Suprapubic skin (tissue), 4 donors: ENCODE data around the gene TNNI3. TPM values are rescaled to one million over a fixed set of nuclear protein-coding genes. Genes with fewer than 3 reads are reported as not detected.
A peak's percentile ranks its signal among the peaks of the same experiment; 100 is the strongest.

ENCODE experiments used
- DNase-seq, 2 donors: peaks; one replicate each; pipeline ENCODE4 v3.0.0-alpha.2; 2019; ENCODE audit warnings: low spot score in 2 of 2
- H3K27ac ChIP-seq: fragments of 200-600 bp; sonication (generic); one replicate; pipeline ENCODE4 v1.5.1; 2019
- H3K27me3 ChIP-seq: fragments of 200-600 bp; sonication (generic); one replicate; pipeline ENCODE4 v1.5.1; 2019
- H3K36me3 ChIP-seq: fragments of 200-600 bp; sonication (generic); one replicate; pipeline ENCODE4 v1.5.1; 2019
- H3K4me1 ChIP-seq: fragments of 200-600 bp; sonication (generic); one replicate; pipeline ENCODE4 v1.5.1; 2019
- H3K4me3 ChIP-seq: fragments of 200-600 bp; sonication (generic); one replicate; pipeline ENCODE4 v1.5.1; 2019; ENCODE audit warnings: mild to moderate bottlenecking
- H3K9me3 ChIP-seq: fragments of 200-600 bp; sonication (generic); one replicate; pipeline ENCODE4 v1.5.1; 2019
- CTCF ChIP-seq, 2 donors: fragments of 200-600 bp in 1 of 2; fragments of 450-650 bp in 1 of 2; sonication (generic) in 1 of 2; IDR thresholded peaks; one replicate each; pipeline ENCODE4 v1.5.1; 2016 to 2019; ENCODE audit warnings: antibody characterized with exemption in 2 of 2, mild to moderate bottlenecking in 1 of 2, moderate library complexity in 1 of 2
- EP300 ChIP-seq: sonication (generic); formaldehyde crosslinking; IDR thresholded peaks from one replicate; pipeline ENCODE4 v1.6.1; 2017; ENCODE audit warnings: antibody characterized with exemption
- POLR2A ChIP-seq, 2 donors: fragments of 450-650 bp; IDR thresholded peaks; one replicate each; pipeline ENCODE4 v1.6.1; 2017; ENCODE audit warnings: antibody characterized with exemption in 2 of 2, mild to moderate bottlenecking in 2 of 2, moderate library complexity in 2 of 2
- POLR2AphosphoS5 ChIP-seq, 3 donors: sonication (generic); formaldehyde crosslinking; IDR thresholded peaks; one replicate each; pipeline ENCODE4 v1.6.1; 2017; ENCODE audit warnings: antibody characterized with exemption in 3 of 3
- WGBS: methylation state at CpG from one replicate; pipeline ENCODE4 v1.1.5; 2018; 5-methylcytosine and 5-hydroxymethylcytosine counted together
- total RNA-seq, 4 donors: library from RNA; depleted of rRNA; stranded (reverse); fragments of >200 nt; gene quantifications; one replicate each; pipeline ENCODE4 v1.1.0, GENCODE V29; 2016

Gene TNNI3
- total RNA-seq, 4 donors from 2014 or later, result 1.7 to 4.7 (median 3.2) TPM

DNA sequence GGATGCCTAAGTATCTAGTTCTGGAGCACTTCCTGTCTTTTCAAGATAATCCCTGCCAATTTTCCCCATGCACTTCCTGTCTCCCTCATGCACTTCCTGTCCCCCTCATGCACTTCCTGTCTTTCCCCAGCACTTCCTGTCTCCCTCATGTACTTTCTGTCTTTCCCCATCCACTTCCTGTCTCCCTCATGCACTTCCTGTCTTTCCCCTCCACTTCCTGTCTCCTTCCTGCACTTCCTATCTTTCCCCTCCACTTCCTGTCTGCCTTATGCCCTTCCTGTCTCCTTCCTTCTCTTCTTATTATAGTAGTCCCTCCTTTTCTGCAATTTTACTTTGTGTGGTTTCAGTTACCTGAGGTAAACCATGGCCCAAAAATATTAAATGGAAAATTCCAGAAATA, 5.5 kb downstream of the TNNI3 start:
- Histone ChIP-seq H3K9me3 (no peaks in the 10 kb centered on the region), H3K27ac (no peak overlapping the region), H3K4me1 (peaks cover 13% of the 10 kb centered on the region), H3K36me3 (no peaks in the 10 kb centered on the region), H3K27me3 (peaks cover 67% of the 10 kb centered on the region), H3K4me3 (no peak overlapping the region)
- TF ChIP-seq EP300 (no peak), POLR2A (IDR thresholded peaks at IDR 0.05) (no peak), POLR2AphosphoS5 (IDR thresholded peaks at IDR 0.05) (no peak), CTCF (IDR thresholded peaks at IDR 0.05) (no peak)
- DNase-seq, result no peak

DNA sequence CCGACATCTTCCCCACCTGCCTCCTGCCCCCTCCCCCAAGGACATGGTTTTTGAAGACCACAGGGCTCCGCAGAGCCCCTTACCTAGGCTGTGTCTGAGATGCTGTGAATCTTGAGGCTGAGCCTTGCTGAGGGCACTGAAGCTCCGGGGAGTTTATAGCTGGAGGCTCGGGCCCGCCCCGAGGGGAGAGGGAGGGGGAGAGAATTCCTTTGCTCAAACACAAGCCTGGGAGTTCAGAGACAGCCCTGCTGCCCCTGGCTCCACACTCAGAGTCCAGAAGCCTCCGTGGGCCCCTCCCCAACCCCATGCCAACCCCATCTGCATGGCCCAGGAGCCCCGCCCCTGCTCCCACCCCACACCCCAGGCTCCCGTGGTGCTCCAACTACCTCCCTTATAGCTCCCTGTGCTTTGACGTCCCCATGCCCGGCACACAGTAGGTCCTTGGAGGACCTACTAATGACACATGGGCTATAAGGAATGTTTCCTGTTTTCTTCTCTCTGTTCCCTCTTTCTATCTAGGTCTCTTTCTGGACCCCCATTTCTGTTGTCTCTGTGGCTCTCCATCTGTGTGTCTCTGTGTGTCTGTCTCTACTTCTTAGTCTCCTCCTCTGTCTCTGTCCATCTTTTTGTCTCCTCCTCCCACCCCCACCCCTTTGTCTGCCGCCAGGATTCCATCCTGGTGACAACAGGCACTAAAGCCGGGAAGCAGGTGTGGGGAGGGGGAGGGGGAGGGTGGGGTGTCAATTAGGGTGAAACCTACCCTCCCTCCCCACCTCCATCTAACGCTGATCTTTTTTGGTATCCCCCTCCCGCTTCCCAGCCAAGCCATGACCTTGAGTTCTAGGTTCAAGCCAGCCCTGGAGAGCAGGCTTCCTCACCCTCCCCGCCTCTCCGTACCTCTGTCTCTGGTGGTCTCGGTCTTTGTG, 8.2 kb downstream of the TNNI3 start, which contains the start of gene TNNT1:
TSS of gene TNNT1 (minus strand) at position 129 of the 926 bp plus-strand sequence. CDS start 2,049 bp downstream, outside the sequence.
- H3K27me3 ChIP-seq, result peaks cover 67% of the 10 kb centered on the region
- 15% methylated on average over 17 of the region's 18 CpGs for WGBS
- H3K36me3 ChIP-seq, result no peaks in the 10 kb centered on the region

GRCh38 chr19:55147545-55148251, 9.8 kb downstream of the TNNI3 start:
- peaks cover 79% of the 10 kb centered on the region for H3K27me3 ChIP-seq
- TF ChIP-seq POLR2A (IDR thresholded peaks at IDR 0.05) (no peak), EP300 (no peak), CTCF (IDR thresholded peaks at IDR 0.05) (no peak), POLR2AphosphoS5 (IDR thresholded peaks at IDR 0.05) (no peak)
- peaks cover 8% of the 10 kb centered on the region for H3K4me1 ChIP-seq
- 33% methylated on average over 5 of the region's 9 CpGs for WGBS
- H3K27ac ChIP-seq, result no peak overlapping the region
- H3K9me3 ChIP-seq, result no peaks in the 10 kb centered on the region
- DNase-seq, result no peak
- H3K4me3 ChIP-seq, result no peak overlapping the region
- H3K36me3 ChIP-seq, result no peaks in the 10 kb centered on the region

More for the DNA sequence above, 8.2 kb downstream of the TNNI3 start, which contains the start of gene TNNT1:
- peaks cover 8% of the 10 kb centered on the region for H3K4me1 ChIP-seq
- H3K9me3 ChIP-seq, result no peaks in the 10 kb centered on the region
- H3K27ac ChIP-seq, result no peak within 1 kb of the TSS
- TF ChIP-seq CTCF (IDR thresholded peaks at IDR 0.05), result no peak
- TF ChIP-seq EP300, result no peak
- no peak for DNase-seq
- H3K4me3 ChIP-seq, result no peak within 1 kb of the TSS

DNA sequence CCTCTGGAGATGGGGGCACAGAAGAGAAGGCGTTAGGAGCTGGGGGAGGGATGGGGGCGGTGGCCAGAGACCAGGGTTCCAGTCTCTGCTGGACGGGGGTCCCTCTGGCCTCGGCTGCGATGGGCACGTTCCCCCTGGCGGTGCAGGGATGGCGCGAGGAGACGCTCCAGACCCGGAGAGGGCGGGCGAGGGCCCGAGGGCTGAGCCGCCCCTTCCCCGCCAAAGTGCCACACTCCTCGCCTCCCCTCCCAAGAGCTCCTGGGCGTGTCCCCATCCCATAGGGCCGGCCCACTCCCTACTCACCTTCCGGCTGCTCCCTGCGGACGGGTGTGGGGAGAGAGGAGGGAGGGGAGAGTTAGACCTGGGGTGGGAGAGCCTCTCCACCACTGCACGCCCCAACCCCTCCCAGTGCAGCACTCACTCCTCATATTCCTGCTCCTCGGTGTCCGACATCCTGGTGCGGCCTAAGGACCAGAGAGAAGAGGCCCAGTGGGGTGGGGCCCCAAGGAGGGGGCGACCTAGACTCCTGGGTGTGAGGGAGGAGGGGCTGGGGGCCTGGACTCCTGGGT, 10.7 kb downstream of the TNNI3 start:
- Histone ChIP-seq H3K4me1 (peaks cover 8% of the 10 kb centered on the region), H3K4me3 (peak overlapping the region; percentile 36), H3K27me3 (peaks cover 89% of the 10 kb centered on the region), H3K9me3 (no peaks in the 10 kb centered on the region), H3K27ac (no peak overlapping the region), H3K36me3 (no peaks in the 10 kb centered on the region)
- TF ChIP-seq POLR2A (IDR thresholded peaks at IDR 0.05) (no peak), CTCF (IDR thresholded peaks at IDR 0.05) (no peak)
- no peak for DNase-seq
- 11% methylated on average over 5 of the region's 27 CpGs for WGBS
